ENCODE measurements around the gene PSME4.
"Not testable (repeated sequence)": the region's sequence is repeated elsewhere in the genome, so short reads cannot be mapped to it uniquely, and the experiment has no call there.

PSME4 gene

DNA sequence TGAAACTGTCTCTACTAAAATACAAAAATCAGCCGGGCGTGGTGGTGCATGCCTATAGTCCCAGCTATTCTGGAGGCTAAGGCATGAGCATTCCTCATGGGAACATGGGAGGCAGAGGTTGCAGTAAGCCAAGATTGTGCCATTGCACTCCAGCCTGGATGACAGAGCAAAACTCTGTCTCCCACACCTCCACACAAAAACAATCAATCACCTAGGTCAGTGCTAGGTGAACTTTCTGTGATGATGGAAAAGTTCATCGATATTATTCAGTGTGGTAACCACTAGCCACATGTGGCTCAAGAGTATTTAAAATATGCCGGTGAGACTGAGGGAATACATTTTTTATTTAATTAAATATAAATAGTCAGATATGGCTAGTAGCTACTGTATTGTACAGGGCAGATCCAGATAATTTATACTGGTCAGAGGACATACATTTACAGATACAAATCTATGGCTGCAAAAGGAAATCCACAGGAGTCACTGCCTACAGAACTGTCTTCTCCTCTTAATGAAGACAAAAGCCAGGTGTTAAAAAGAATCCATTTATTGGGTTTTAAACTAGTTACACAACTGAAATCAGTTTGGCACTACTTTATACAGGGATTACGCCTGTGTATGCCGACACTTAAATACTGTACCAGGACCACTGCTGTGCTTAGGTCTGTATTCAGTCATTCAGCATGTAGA lies 107.1 kb downstream of the PSME4 start:
- no peak for TF ChIP-seq JUND (IDR thresholded peaks at IDR 0.05; ENCODE audit: low read depth)
- in situ Hi-C loops (cut with HindIII; ENCODE audit: low pct_unique_long_range_greater_than_20kb, low sequenced_read_pairs) = no loop called here
- no peak for DNase-seq (ENCODE audit: low read depth in 1 of 2, low spot score in 1 of 2)

DNA sequence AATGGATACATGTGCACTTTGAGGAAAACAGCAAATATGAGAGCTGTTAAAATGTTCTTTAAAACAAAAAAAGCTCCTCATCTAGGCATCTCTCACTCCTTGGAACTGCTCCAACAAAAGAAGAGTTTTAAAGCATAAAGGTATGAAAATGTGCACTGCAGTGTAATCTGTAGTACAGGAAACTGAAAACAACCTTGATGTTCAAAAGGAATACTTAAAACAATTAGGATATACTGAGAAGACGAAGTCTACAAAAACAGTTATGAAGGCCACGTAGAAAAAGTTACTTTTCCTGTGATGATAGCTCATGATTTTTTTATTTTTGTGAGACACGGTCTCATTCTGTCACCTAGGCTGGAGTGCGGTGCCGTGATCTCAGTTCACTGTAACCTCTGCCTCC lies 109.0 kb downstream of the PSME4 start:
- in situ Hi-C loops (cut with HindIII; ENCODE audit: low pct_unique_long_range_greater_than_20kb, low sequenced_read_pairs) = no loop called here
- no peak for DNase-seq (ENCODE audit: low read depth in 1 of 2, low spot score in 1 of 2)
- TF ChIP-seq JUND (IDR thresholded peaks at IDR 0.05; ENCODE audit: low read depth) = no peak

GRCh38 chr2:53859206-53860181 lies 111.3 kb downstream of the PSME4 start, which contains the start of gene GPR75:
GPR75 (minus strand) TSS chr2:53859967; CDS start chr2:53854756, 5,211 bp downstream.
- no peak for DNase-seq (ENCODE audit: low read depth in 1 of 2, low spot score in 1 of 2)
- in situ Hi-C loops (cut with HindIII; ENCODE audit: low pct_unique_long_range_greater_than_20kb, low sequenced_read_pairs) = no loop called here
- TF ChIP-seq JUND (IDR thresholded peaks at IDR 0.05; ENCODE audit: low read depth) = no peak

DNA sequence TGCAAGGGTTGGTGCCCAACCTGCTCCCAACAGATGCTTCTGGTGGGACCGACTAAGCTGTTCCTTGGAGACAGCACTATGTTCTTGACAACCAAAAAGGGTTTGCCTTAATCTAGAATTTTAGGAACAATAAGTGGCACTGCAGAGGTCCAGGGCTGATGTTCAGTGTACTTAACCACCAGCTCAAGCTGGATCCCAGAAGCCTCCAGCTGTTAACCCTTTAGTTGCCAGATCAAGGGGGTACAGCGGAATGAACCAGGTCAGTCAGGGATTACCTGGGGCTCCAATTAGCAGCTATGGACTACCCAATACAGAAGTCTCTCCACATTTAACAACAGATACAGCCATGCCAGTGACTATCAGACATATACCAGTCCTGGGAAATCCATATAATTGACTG lies 114.5 kb downstream of the PSME4 start:
- in situ Hi-C loops (cut with HindIII; ENCODE audit: low pct_unique_long_range_greater_than_20kb, low sequenced_read_pairs) = no loop called here
- no peak for DNase-seq (ENCODE audit: low read depth in 1 of 2, low spot score in 1 of 2)
- no peak for TF ChIP-seq JUND (IDR thresholded peaks at IDR 0.05; ENCODE audit: low read depth)

DNA sequence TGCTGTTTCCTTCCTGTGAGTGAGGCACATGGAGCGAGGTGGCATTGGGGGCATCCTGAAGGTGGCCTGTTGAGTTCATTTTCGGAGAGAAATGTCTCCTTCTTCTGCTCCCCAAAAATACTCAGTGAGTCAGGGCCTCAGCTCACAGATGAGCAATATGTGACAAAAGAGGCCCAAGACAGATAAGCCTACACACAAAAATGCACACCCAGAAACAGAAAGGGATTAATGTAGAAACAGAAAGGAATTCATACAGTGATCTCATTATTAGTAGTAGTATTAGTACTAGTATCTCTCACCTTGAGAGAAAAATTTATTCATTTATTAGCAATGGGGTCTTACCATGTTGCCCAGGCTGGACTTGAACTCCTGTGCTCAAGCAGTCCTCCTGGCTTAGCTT lies 116.1 kb downstream of the PSME4 start:
- in situ Hi-C loops (cut with HindIII; ENCODE audit: low pct_unique_long_range_greater_than_20kb, low sequenced_read_pairs) = no loop called here
- no peak for TF ChIP-seq JUND (IDR thresholded peaks at IDR 0.05; ENCODE audit: low read depth)
- DNase-seq (ENCODE audit: low read depth in 1 of 2, low spot score in 1 of 2) = no peak

GRCh38 chr2:53852532-53852931 lies 118.3 kb downstream of the PSME4 start:
- no peak for TF ChIP-seq JUND (IDR thresholded peaks at IDR 0.05; ENCODE audit: low read depth)
- DNase-seq (ENCODE audit: low read depth in 1 of 2, low spot score in 1 of 2) = no peak
- in situ Hi-C loops (cut with HindIII; ENCODE audit: low pct_unique_long_range_greater_than_20kb, low sequenced_read_pairs) = no loop called here

DNA sequence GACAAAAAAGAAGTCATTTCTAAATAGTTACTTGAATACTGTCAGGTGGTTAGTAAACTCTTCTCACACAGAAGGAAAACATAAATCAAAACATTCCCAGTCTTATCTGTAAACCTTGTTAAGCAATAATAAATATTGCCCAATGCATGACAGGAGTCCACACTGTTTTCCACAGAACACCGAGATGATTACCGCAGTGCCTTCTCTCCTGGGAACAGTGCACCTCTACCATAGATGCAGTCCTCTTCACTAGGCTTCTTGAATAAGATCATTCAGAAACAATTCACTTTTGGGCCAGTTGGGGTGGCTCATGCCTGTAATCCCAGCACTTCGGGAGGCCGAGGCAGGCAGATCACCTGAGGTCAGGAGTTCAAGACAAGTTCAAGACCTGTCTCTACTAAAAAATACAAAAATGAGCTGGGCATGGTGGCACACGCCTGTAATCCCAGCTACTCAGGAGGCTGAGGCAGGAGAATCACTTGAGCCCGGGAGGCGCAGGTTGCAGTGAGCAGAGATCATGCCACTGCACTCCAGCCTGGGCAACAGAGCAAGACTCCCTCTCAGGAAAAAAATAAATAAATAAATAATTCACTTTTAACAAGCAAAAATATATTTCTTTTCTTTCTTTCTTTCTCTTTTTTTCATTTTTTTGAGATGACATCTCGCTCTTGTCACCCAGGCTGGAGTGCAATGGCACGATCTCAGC lies 119.6 kb downstream of the PSME4 start:
- in situ Hi-C loops (cut with HindIII; ENCODE audit: low pct_unique_long_range_greater_than_20kb, low sequenced_read_pairs); DNase-seq (ENCODE audit: low read depth in 1 of 2, low spot score in 1 of 2): not testable (repeated sequence)

- no peak for DNase-seq (ENCODE audit: low read depth in 1 of 2, low spot score in 1 of 2)
- TF ChIP-seq JUND (IDR thresholded peaks at IDR 0.05; ENCODE audit: low read depth) = no peak
- in situ Hi-C loops (cut with HindIII; ENCODE audit: low pct_unique_long_range_greater_than_20kb, low sequenced_read_pairs) = no loop called here
These were observed 122.7 kb downstream of the PSME4 start for GRCh38 chr2:53848062-53848461.

DNA sequence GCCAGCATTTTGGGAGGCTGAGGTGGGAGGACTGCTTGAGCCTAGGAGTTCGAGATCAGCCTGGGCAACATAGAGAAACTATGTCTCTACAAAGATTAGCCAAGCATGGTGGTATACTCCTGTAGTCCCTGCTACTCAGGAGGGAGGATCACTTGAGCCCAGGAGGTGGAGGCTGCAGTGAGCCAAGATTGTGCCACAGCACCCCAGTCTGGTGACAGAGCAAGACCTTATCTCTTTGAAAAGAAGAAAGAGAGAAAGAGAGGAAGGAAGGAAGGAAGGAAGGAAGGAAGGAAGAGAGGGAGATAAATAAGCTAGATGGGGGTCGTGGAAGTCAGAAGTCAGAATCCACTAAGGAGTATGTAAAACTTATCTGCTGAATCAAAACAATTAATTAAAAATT lies 127.2 kb downstream of the PSME4 start:
- no peak for DNase-seq (ENCODE audit: low read depth in 1 of 2, low spot score in 1 of 2)
- no peak for TF ChIP-seq JUND (IDR thresholded peaks at IDR 0.05; ENCODE audit: low read depth)
- in situ Hi-C loops (cut with HindIII; ENCODE audit: low pct_unique_long_range_greater_than_20kb, low sequenced_read_pairs) = no loop called here

DNA sequence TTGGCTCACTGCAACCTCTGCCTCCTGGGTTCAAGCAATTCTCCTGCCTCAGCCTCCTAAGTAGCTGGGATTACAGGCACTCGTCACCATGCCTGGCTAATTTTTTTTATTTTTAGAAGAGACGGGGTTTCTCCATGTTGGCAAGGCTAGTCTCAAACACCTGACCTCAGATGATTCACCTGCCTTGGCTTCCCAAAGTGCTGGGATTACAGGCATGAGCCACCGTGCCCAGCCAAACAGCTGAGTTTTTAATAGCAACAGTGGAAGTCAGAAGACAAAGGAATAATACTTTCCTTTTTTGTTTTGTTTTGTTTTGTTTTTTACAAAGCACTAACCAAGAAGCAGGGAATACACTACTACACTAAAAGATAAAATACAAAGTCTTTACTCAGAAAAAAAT lies 127.9 kb downstream of the PSME4 start:
- TF ChIP-seq JUND (IDR thresholded peaks at IDR 0.05; ENCODE audit: low read depth) = no peak
- DNase-seq (ENCODE audit: low read depth in 1 of 2, low spot score in 1 of 2) = no peak
- in situ Hi-C loops (cut with HindIII; ENCODE audit: low pct_unique_long_range_greater_than_20kb, low sequenced_read_pairs) = no loop called here

GRCh38 chr2:53841651-53842050 lies 129.1 kb downstream of the PSME4 start:
- in situ Hi-C loops (cut with HindIII; ENCODE audit: low pct_unique_long_range_greater_than_20kb, low sequenced_read_pairs); DNase-seq (ENCODE audit: low read depth in 1 of 2, low spot score in 1 of 2): not testable (repeated sequence)

DNA sequence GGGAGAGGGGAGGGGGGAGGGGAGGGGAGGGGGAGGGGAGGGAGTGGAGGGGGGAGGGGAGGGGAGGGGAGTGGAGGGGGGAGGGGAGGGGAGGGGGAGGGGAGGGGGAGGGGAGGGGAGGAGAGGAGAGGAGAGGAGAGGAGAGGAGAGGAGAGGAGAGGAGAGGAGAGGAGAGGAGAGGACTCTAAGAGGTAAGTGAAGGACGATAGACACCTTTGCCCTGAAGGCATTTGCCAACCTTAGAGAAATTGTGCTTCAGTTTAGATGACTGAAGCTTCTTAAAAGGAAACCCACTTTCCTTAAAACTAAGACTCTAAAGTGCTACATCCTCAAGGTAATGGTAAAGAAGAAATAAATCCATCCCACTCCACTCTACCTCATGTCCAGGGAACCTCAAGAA lies 130.2 kb downstream of the PSME4 start:
- in situ Hi-C loops (cut with HindIII; ENCODE audit: low pct_unique_long_range_greater_than_20kb, low sequenced_read_pairs) = no loop called here
- no peak for DNase-seq (ENCODE audit: low read depth in 1 of 2, low spot score in 1 of 2)
- TF ChIP-seq JUND (IDR thresholded peaks at IDR 0.05; ENCODE audit: low read depth) = no peak

- DNase-seq (ENCODE audit: low read depth in 1 of 2, low spot score in 1 of 2); in situ Hi-C loops (cut with HindIII; ENCODE audit: low pct_unique_long_range_greater_than_20kb, low sequenced_read_pairs): not testable (repeated sequence)
These were observed 140.9 kb downstream of the PSME4 start for GRCh38 chr2:53829980-53830290.
